CD14-positive monocyte (primary cell): ENCODE data around the gene SPTB. TPM values are rescaled to one million over a fixed set of nuclear protein-coding genes. Genes with fewer than 3 reads are reported as not detected.

ENCODE experiments used
- DNase-seq, 3 donors: peaks; one replicate each; pipeline ENCODE4 v3.0.0-alpha.2; 2011 to 2022
- H2AFZ ChIP-seq: 2 replicates; pipeline ENCODE4 v1.6.0; 2012; ENCODE audit warnings: mild to moderate bottlenecking, low read depth, low read length, inconsistent platforms; ENCODE audit not compliant: insufficient read depth, poor library complexity, severe bottlenecking
- H3K27ac ChIP-seq, 2 donors: 1 replicate in 1 of 2; 2 replicates in 1 of 2; pipeline ENCODE4 v1.5.1; 2012 to 2013; ENCODE audit warnings: low read length in 2 of 2, control low read depth in 1 of 2, inconsistent platforms in 1 of 2, low read depth in 1 of 2, mild to moderate bottlenecking in 1 of 2
- H3K27me3 ChIP-seq, 2 donors: one replicate each; pipeline versions ENCODE4 v1.6.0 to v1.6.1; 2011 to 2013; ENCODE audit warnings: low read length in 2 of 2; ENCODE audit not compliant: control insufficient read depth in 2 of 2, insufficient read depth in 2 of 2
- H3K36me3 ChIP-seq, 2 donors: replicated peaks in 1 of 2; 1 replicate in 1 of 2; 2 replicates in 1 of 2; pipeline versions ENCODE4 v1.5.1 to v1.6.1; 2012 to 2013; ENCODE audit warnings: low read length in 2 of 2, control low read depth in 1 of 2, inconsistent platforms in 1 of 2, mild to moderate bottlenecking in 1 of 2; ENCODE audit not compliant: insufficient read depth in 2 of 2, control insufficient read depth in 1 of 2
- H3K4me1 ChIP-seq, 2 donors: 1 replicate in 1 of 2; 2 replicates in 1 of 2; pipeline versions ENCODE4 v1.5.1 to v1.6.1; 2012 to 2013; ENCODE audit warnings: low read length in 2 of 2, control low read depth in 1 of 2, inconsistent platforms in 1 of 2, mild to moderate bottlenecking in 1 of 2, moderate library complexity in 1 of 2; ENCODE audit not compliant: insufficient read depth in 2 of 2, control insufficient read depth in 1 of 2
- H3K4me2 ChIP-seq: replicated peaks from 2 replicates; pipeline ENCODE3; 2012; ENCODE audit warnings: low read length, moderate library complexity, mild to moderate bottlenecking; ENCODE audit not compliant: poor library complexity, severe bottlenecking; ENCODE audit errors: extremely low read depth
- H3K4me3 ChIP-seq, 3 experiments: fragments of 200-600 bp in 1 of 3; sonication (generic) in 1 of 3; replicated peaks in 1 of 3; 1 replicate in 2 of 3; 2 replicates in 1 of 3; pipeline ENCODE4 v1.5.1; 2011 to 2013; ENCODE audit warnings: low read length in 3 of 3, mild to moderate bottlenecking in 3 of 3, control low read depth in 2 of 3, low read depth in 2 of 3, inconsistent platforms in 1 of 3, moderate library complexity in 1 of 3
- H3K79me2 ChIP-seq: 2 replicates; pipeline ENCODE4 v1.6.0; 2012; ENCODE audit warnings: mild to moderate bottlenecking, control low read depth, inconsistent platforms, low read length, moderate library complexity; ENCODE audit not compliant: insufficient read depth
- H3K9ac ChIP-seq: 2 replicates; pipeline ENCODE4 v1.6.0; 2017; ENCODE audit warnings: low read length, mild to moderate bottlenecking; ENCODE audit not compliant: insufficient read depth, poor library complexity, severe bottlenecking
- H3K9me3 ChIP-seq, 2 donors: replicated peaks in 1 of 2; 1 replicate in 1 of 2; 2 replicates in 1 of 2; pipeline versions ENCODE4 v1.5.1 to v1.6.1; 2012 to 2013; ENCODE audit warnings: low read length in 2 of 2, control low read depth in 1 of 2; ENCODE audit not compliant: control insufficient read depth in 1 of 2, insufficient read depth in 1 of 2
- H4K20me1 ChIP-seq: 2 replicates; pipeline ENCODE4 v1.6.0; 2012; ENCODE audit warnings: mild to moderate bottlenecking, low read length, control low read depth, moderate library complexity; ENCODE audit not compliant: insufficient read depth
- H3K27ac Mint-ChIP-seq, 7 donors: one replicate each; pipeline ENCODE4 v1.8.0; 2020; ENCODE audit warnings: mild to moderate bottlenecking in 7 of 7, mixed read lengths in 7 of 7, moderate library complexity in 6 of 7, inconsistent platforms in 2 of 7
- H3K27me3 Mint-ChIP-seq, 3 donors: one replicate each; pipeline ENCODE4 v1.8.0; 2021 to 2022; ENCODE audit warnings: low read depth in 3 of 3, mild to moderate bottlenecking in 3 of 3, mixed read lengths in 3 of 3, moderate library complexity in 3 of 3, inconsistent platforms in 1 of 3
- H3K36me3 Mint-ChIP-seq, 2 donors: one replicate each; pipeline ENCODE4 v1.8.0; 2020; ENCODE audit warnings: mixed read lengths in 2 of 2, inconsistent platforms in 1 of 2, mild to moderate bottlenecking in 1 of 2
- H3K4me1 Mint-ChIP-seq: one replicate; pipeline ENCODE4 v1.8.0; 2020; ENCODE audit warnings: mild to moderate bottlenecking, mixed read lengths
- H3K4me3 Mint-ChIP-seq, 2 donors: one replicate each; pipeline ENCODE4 v1.8.0; 2020; ENCODE audit warnings: mild to moderate bottlenecking in 2 of 2, mixed read lengths in 2 of 2, moderate library complexity in 1 of 2
- H3K9me3 Mint-ChIP-seq, 7 donors: one replicate each; pipeline ENCODE4 v1.8.0; 2020 to 2022; ENCODE audit warnings: mixed read lengths in 7 of 7, mild to moderate bottlenecking in 6 of 7, moderate library complexity in 6 of 7, inconsistent platforms in 2 of 7
- WGBS: methylation state at CpG from one replicate; pipeline ENCODE4 v1.1.5; 2013; ENCODE audit warnings: missing lambda C conversion rate; ENCODE audit not compliant: insufficient coverage; 5-methylcytosine and 5-hydroxymethylcytosine counted together
- intact Hi-C, 2 donors: fragments of 100-400 bp; cut with micrococcal nuclease; formaldehyde crosslinking; loops; one replicate each; pipeline versions ENCODE4 v1.15.0 to v1.15.1; 2023
- polyA plus RNA-seq, 3 donors: library from polyadenylated mRNA; depleted of rRNA in 1 of 3; unstranded in 2 of 3; stranded (reverse) in 1 of 3; fragments of 300-500 nt in 2 of 3; fragments of >200 nt in 1 of 3; fragmentation: Illumina TruSeq in 2 of 3; gene quantifications; 1 replicate in 2 of 3; 2 replicates in 1 of 3; pipeline ENCODE4 v1.2.3, GENCODE V29; 2012 to 2021
- TF ChIP-seq, protein P1 (sequence below): fragments of 200-600 bp; IDR thresholded peaks from one replicate; pipeline ENCODE4 v1.8.0; 2022; ENCODE audit warnings: antibody characterized with exemption, mild to moderate bottlenecking

The SPTB gene
- polyA plus RNA-seq, 3 donors = not detected

DNA sequence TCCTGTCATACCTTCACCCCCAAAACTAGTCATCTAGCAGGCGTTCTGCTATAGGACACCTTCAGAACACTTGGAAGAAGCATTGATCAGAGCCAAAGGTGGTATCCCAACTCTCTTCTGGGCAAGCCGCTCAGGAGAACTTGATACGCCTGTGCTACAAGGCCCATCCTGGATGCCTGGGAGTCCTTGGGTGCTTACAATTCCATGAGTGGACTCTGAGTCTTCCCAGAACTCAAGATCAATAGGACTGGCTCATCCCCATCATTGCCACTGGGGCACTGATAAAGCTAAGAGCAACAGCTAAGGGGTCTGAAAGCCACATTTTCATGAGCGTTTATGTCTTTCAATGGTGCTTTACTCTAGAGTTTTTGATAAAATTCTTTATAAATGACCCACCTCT, 1.9 kb downstream of the SPTB start:
- Histone ChIP-seq H3K4me3 (no peak overlapping the region), H3K79me2 (no peaks in the 10 kb centered on the region), H3K36me3 (no peaks in the 10 kb centered on the region), H3K4me2 (no peak overlapping the region), H3K9me3 (peaks cover 0 to 10% of the 10 kb centered on the region in 2 donors), H3K4me1 (peaks cover 2 to 19% of the 10 kb centered on the region in 2 donors), H2AFZ (no peak overlapping the region), H3K27ac (no peak overlapping the region), H3K27me3 (peaks cover 60 to 69% of the 10 kb centered on the region in 2 donors), H4K20me1 (no peaks in the 10 kb centered on the region), H3K9ac (no peak overlapping the region)
- TF ChIP-seq, protein P1, sequence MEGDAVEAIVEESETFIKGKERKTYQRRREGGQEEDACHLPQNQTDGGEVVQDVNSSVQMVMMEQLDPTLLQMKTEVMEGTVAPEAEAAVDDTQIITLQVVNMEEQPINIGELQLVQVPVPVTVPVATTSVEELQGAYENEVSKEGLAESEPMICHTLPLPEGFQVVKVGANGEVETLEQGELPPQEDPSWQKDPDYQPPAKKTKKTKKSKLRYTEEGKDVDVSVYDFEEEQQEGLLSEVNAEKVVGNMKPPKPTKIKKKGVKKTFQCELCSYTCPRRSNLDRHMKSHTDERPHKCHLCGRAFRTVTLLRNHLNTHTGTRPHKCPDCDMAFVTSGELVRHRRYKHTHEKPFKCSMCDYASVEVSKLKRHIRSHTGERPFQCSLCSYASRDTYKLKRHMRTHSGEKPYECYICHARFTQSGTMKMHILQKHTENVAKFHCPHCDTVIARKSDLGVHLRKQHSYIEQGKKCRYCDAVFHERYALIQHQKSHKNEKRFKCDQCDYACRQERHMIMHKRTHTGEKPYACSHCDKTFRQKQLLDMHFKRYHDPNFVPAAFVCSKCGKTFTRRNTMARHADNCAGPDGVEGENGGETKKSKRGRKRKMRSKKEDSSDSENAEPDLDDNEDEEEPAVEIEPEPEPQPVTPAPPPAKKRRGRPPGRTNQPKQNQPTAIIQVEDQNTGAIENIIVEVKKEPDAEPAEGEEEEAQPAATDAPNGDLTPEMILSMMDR = no peak
- Mint-ChIP-seq H3K27me3 (peaks cover 58 to 74% (median 72%) of the 10 kb centered on the region in 3 donors), H3K27ac (no peak overlapping the region), H3K4me1 (peaks cover 10% of the 10 kb centered on the region), H3K36me3 (no peaks in the 10 kb centered on the region), H3K4me3 (peak overlapping the region in 1 of 2 donors; percentile 69), H3K9me3 (peaks cover 0 to 4% (median 0%) of the 10 kb centered on the region in 7 donors)
- 92% methylated on average over 3 of the region's 4 CpGs for WGBS
- intact Hi-C loops = no loop called here
- DNase-seq = no peak

DNA sequence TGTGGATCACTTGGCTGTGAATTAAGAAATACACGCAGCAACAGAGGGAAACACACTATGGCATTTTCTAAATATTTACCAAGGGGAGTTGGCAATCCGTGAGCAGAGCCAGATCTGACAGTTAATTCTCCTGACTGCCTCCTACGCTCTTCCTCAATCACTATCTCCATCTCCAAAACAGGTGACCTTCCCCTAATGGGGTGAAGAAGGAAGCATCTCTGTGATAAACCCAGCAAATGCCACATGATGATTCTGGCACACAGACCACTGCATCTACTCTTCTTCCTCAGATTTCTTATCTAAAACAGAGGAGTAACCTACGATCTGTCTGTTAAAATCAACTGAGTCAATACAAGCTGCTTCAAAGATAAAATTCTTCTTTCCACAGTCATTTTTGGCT, 4.4 kb downstream of the SPTB start:
- DNase-seq = no peak
- Histone ChIP-seq H4K20me1 (no peaks in the 10 kb centered on the region), H3K79me2 (no peaks in the 10 kb centered on the region), H3K36me3 (no peaks in the 10 kb centered on the region), H3K27me3 (peaks cover 37 to 46% of the 10 kb centered on the region in 2 donors), H3K4me2 (no peak overlapping the region), H3K27ac (no peak overlapping the region), H2AFZ (no peak overlapping the region), H3K9ac (no peak overlapping the region), H3K4me3 (no peak overlapping the region), H3K4me1 (peaks cover 2 to 14% of the 10 kb centered on the region in 2 donors), H3K9me3 (peaks cover 0 to under 1% of the 10 kb centered on the region in 2 donors)
- TF ChIP-seq, protein P1 = no peak
- Mint-ChIP-seq H3K4me1 (peaks cover 7% of the 10 kb centered on the region), H3K27me3 (peaks cover 42 to 55% (median 50%) of the 10 kb centered on the region in 3 donors), H3K9me3 (peaks cover 0 to 4% (median 0%) of the 10 kb centered on the region in 7 donors), H3K4me3 (no peak overlapping the region), H3K27ac (peak overlapping the region in 1 of 7 donors; percentile 46), H3K36me3 (no peaks in the 10 kb centered on the region)
- WGBS = 100% methylated on average over 1 of the region's 4 CpGs
- intact Hi-C loops = no loop called here
